Neutrophil (primary cell): ENCODE data around the gene SCN8A.

Experiments used
- H3K27ac ChIP-seq: fragments of 200-600 bp; sonication (generic); 2 replicates; pipeline ENCODE4 v1.5.1; 2016; ENCODE audit warnings: mild to moderate bottlenecking, moderate library complexity
- H3K27me3 ChIP-seq: fragments of 200-600 bp; sonication (generic); 2 replicates; pipeline ENCODE4 v1.6.0; 2016; ENCODE audit warnings: mild to moderate bottlenecking
- H3K36me3 ChIP-seq: fragments of 200-600 bp; sonication (generic); 2 replicates; pipeline ENCODE4 v1.5.1; 2017
- H3K4me1 ChIP-seq, 2 experiments: fragments of 200-600 bp in 1 of 2; sonication (generic) in 1 of 2; 1 replicate in 1 of 2; 2 replicates in 1 of 2; pipeline versions ENCODE4 v1.5.1 to v1.6.1; 2013 to 2016; ENCODE audit warnings: low read depth in 1 of 2, low read length in 1 of 2, mild to moderate bottlenecking in 1 of 2, moderate library complexity in 1 of 2; ENCODE audit not compliant: control insufficient read depth in 1 of 2, insufficient read depth in 1 of 2
- H3K4me3 ChIP-seq, 2 experiments: fragments of 200-600 bp in 1 of 2; sonication (generic) in 1 of 2; 1 replicate in 1 of 2; 2 replicates in 1 of 2; pipeline ENCODE4 v1.5.1; 2013 to 2016; ENCODE audit warnings: low read depth in 1 of 2, low read length in 1 of 2, mild to moderate bottlenecking in 1 of 2, moderate library complexity in 1 of 2
- H3K9me3 ChIP-seq: fragments of 200-600 bp; sonication (generic); 2 replicates; pipeline ENCODE4 v1.5.1; 2016
- CTCF ChIP-seq: fragments of 200-600 bp; sonication (generic); IDR thresholded peaks from 2 replicates; pipeline ENCODE4 v1.5.1; 2016; ENCODE audit warnings: antibody characterized with exemption

The SCN8A gene

GRCh38 chr12:51766067-51766676 lies 175.1 kb downstream of the SCN8A start:
- Histone ChIP-seq H3K27ac (no peak overlapping the region), H3K4me1 (no peaks in the 10 kb centered on the region)
- no peak for TF ChIP-seq CTCF

DNA sequence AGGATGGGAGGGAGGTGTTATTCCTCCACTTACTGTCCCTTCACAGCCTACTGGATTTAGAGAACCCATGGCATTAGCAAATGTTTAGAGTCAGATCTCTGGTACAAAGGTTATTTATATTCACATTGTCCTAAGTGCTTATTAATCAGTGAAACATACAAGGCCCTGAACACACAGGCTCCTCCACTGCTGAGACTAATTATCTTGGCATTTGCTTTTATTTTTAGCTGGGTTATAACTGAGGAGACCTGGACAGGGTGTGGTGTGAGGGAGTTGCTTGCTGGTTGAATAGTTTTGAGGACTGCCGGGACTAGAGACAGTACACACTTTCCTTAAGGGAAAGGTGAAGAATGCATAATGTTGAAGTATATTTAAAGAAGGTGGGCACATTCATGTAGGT lies 180.0 kb downstream of the SCN8A start:
- Histone ChIP-seq H3K9me3 (no peaks in the 10 kb centered on the region), H3K36me3 (peaks cover 43% of the 10 kb centered on the region), H3K27me3 (no peaks in the 10 kb centered on the region), H3K4me3 (no peak overlapping the region), H3K27ac (no peak overlapping the region), H3K4me1 (no peaks in the 10 kb centered on the region)
- TF ChIP-seq CTCF = no peak

More at GRCh38 chr12:51766067-51766676, 175.1 kb downstream of the SCN8A start:
- H3K27me3 ChIP-seq = no peaks in the 10 kb centered on the region
- no peak overlapping the region for H3K4me3 ChIP-seq
- peaks cover 35% of the 10 kb centered on the region for H3K36me3 ChIP-seq
- H3K9me3 ChIP-seq = no peaks in the 10 kb centered on the region

GRCh38 chr12:51773145-51773869 lies 182.3 kb downstream of the SCN8A start:
- Histone ChIP-seq H3K9me3 (no peaks in the 10 kb centered on the region), H3K27ac (no peak overlapping the region), H3K27me3 (no peaks in the 10 kb centered on the region), H3K4me3 (no peak overlapping the region), H3K36me3 (peaks cover 41% of the 10 kb centered on the region), H3K4me1 (no peaks in the 10 kb centered on the region)
- no peak for TF ChIP-seq CTCF

- H3K4me1 ChIP-seq = no peaks in the 10 kb centered on the region
- no peak overlapping the region for H3K4me3 ChIP-seq
- no peak for TF ChIP-seq CTCF
- H3K9me3 ChIP-seq = no peaks in the 10 kb centered on the region
- H3K27me3 ChIP-seq = no peaks in the 10 kb centered on the region
- no peak overlapping the region for H3K27ac ChIP-seq
- peaks cover 26% of the 10 kb centered on the region for H3K36me3 ChIP-seq
These were observed 183.9 kb downstream of the SCN8A start for GRCh38 chr12:51774933-51775332.

- Histone ChIP-seq H3K36me3 (peaks cover 14% of the 10 kb centered on the region), H3K4me1 (no peaks in the 10 kb centered on the region), H3K4me3 (no peak overlapping the region), H3K27ac (no peak overlapping the region), H3K27me3 (peaks cover 20% of the 10 kb centered on the region), H3K9me3 (no peaks in the 10 kb centered on the region)
- no peak for TF ChIP-seq CTCF
These were observed 186.4 kb downstream of the SCN8A start for GRCh38 chr12:51777457-51777856.
